Caki2 (cell line): Measurements from ENCODE around the gene TRAPPC8. TPM values are rescaled to one million over a fixed set of nuclear protein-coding genes. Genes with fewer than 3 reads are reported as not detected.
"Not testable (repeated sequence)": the region's sequence is repeated elsewhere in the genome, so short reads cannot be mapped to it uniquely, and the experiment has no call there.

Experiments
- DNase-seq: peaks from one replicate; pipeline ENCODE4 v3.0.0-alpha.2; 2015; ENCODE audit warnings: low read depth
- in situ Hi-C: cut with HindIII; loops from 2 replicates; pipeline ENCODE4 v1.10.0; 2016; ENCODE audit warnings: low sequenced_read_pairs, low pct_unique_long_range_greater_than_20kb, mixed read lengths
- total RNA-seq: library from RNA; depleted of rRNA; stranded (reverse); fragments of >200 nt; shearing (Covaris generic); gene quantifications from 2 replicates; pipeline ENCODE4 v1.2.3, GENCODE V29; 2014; ENCODE audit warnings: low replicate concordance; rRNA removed

TRAPPC8 gene
- total RNA-seq, 1 experiment from 2014 or later: 18.0 TPM

- in situ Hi-C loops: no loop called here
- DNase-seq: peak; percentile 25
These were observed 123.6 kb downstream of the TRAPPC8 start for GRCh38 chr18:31819106-31819924.

- in situ Hi-C loops: no loop called here
These were observed 128.8 kb downstream of the TRAPPC8 start for GRCh38 chr18:31814132-31814531.

GRCh38 chr18:31810336-31811130, 132.4 kb downstream of the TRAPPC8 start:
- DNase-seq, in situ Hi-C loops: not testable (repeated sequence)

More at GRCh38 chr18:31814132-31814531, 128.8 kb downstream of the TRAPPC8 start:
- DNase-seq: no peak

- in situ Hi-C loops, DNase-seq: not testable (repeated sequence)
These were observed 133.9 kb downstream of the TRAPPC8 start for GRCh38 chr18:31809049-31809448.

GRCh38 chr18:31801078-31801477, 141.8 kb downstream of the TRAPPC8 start:
- no peak for DNase-seq
- in situ Hi-C loops: no loop called here

- DNase-seq, in situ Hi-C loops: not testable (repeated sequence)
These were observed 143.7 kb downstream of the TRAPPC8 start for GRCh38 chr18:31799257-31799656.

- DNase-seq: no peak
- in situ Hi-C loops: no loop called here
These were observed 144.5 kb downstream of the TRAPPC8 start for GRCh38 chr18:31798399-31798798.

- DNase-seq: no peak
- in situ Hi-C loops: no loop called here
These were observed 147.2 kb downstream of the TRAPPC8 start for GRCh38 chr18:31795747-31796146.

- in situ Hi-C loops: no loop called here
- no peak for DNase-seq
These were observed 149.4 kb downstream of the TRAPPC8 start for GRCh38 chr18:31793531-31793930.

GRCh38 chr18:31792580-31792911, 150.4 kb downstream of the TRAPPC8 start:
- in situ Hi-C loops: no loop called here
- no peak for DNase-seq

GRCh38 chr18:31791817-31792579, 150.9 kb downstream of the TRAPPC8 start:
- in situ Hi-C loops: no loop called here
- DNase-seq: no peak

- in situ Hi-C loops: no loop called here
- DNase-seq: no peak
These were observed 153.5 kb downstream of the TRAPPC8 start for GRCh38 chr18:31789409-31789808.

GRCh38 chr18:31783059-31783458, 159.9 kb downstream of the TRAPPC8 start:
- DNase-seq: no peak
- in situ Hi-C loops: no loop called here

Other genes starting within 250 kb of the TRAPPC8 start
- not detected in 2 replicates for gene SLC25A52, start 182.2 kb downstream of the TRAPPC8 start, total RNA-seq
- gene RNF125, start 75.7 kb upstream of the TRAPPC8 start, total RNA-seq: 0.03 and 0.38 TPM in 2 replicates
- 20.2 and 68.3 TPM in 2 replicates for gene RNF138, start 148.7 kb upstream of the TRAPPC8 start, total RNA-seq
- gene MEP1B, start 246.9 kb upstream of the TRAPPC8 start, total RNA-seq: 0.17 TPM in 1 of 2 replicates, not detected in the other